Tibial nerve (tissue), 4 donors: ENCODE results near the gene CADPS.

Experiments
- EP300 ChIP-seq, 2 donors: sonication (generic); formaldehyde crosslinking; IDR thresholded peaks; one replicate each; pipeline ENCODE4 v1.6.1; 2017; ENCODE audit warnings: antibody characterized with exemption in 2 of 2, mild to moderate bottlenecking in 1 of 2
- POLR2A ChIP-seq, 2 donors: fragments of 450-650 bp; IDR thresholded peaks; one replicate each; pipeline ENCODE4 v1.6.1; 2017; ENCODE audit warnings: antibody characterized with exemption in 2 of 2, mild to moderate bottlenecking in 2 of 2, moderate library complexity in 2 of 2
- TF ChIP-seq, protein P1 (sequence below), 5 experiments: fragments of 200-600 bp in 3 of 5; fragments of 450-650 bp in 2 of 5; sonication (generic) in 3 of 5; IDR thresholded peaks; one replicate each; pipeline ENCODE4 v1.5.1; 2016 to 2019; ENCODE audit warnings: antibody characterized with exemption in 5 of 5, mild to moderate bottlenecking in 3 of 5, moderate library complexity in 2 of 5

DNA sequence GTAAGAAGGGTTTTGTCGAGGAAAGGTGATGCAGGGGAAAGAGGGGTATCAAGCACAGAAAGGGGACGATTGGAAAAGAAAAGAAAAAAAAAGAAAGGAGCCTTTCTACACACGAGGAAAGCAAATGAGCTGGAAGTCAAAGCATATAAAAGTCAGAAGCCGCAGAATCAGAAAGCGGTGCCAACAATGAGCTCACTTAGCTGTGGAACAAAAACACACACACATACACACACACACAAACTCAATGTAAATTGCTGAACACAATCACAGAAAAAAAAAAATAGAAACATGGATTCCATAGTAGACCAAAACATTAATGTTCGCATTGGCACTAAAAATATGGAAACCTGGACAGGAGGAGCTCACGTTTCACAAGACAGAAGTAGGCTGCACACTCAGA is 438.4 kb downstream of the CADPS start:
- TF ChIP-seq, protein P1, sequence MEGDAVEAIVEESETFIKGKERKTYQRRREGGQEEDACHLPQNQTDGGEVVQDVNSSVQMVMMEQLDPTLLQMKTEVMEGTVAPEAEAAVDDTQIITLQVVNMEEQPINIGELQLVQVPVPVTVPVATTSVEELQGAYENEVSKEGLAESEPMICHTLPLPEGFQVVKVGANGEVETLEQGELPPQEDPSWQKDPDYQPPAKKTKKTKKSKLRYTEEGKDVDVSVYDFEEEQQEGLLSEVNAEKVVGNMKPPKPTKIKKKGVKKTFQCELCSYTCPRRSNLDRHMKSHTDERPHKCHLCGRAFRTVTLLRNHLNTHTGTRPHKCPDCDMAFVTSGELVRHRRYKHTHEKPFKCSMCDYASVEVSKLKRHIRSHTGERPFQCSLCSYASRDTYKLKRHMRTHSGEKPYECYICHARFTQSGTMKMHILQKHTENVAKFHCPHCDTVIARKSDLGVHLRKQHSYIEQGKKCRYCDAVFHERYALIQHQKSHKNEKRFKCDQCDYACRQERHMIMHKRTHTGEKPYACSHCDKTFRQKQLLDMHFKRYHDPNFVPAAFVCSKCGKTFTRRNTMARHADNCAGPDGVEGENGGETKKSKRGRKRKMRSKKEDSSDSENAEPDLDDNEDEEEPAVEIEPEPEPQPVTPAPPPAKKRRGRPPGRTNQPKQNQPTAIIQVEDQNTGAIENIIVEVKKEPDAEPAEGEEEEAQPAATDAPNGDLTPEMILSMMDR (IDR thresholded peaks at IDR 0.05): no peak
- no peak for TF ChIP-seq POLR2A (IDR thresholded peaks at IDR 0.05)
- TF ChIP-seq EP300 (IDR thresholded peaks at IDR 0.05): no peak
